Chondrocyte (in vitro differentiated cells): Measurements from ENCODE around the gene NUTM2E. TPM values are rescaled to one million over a fixed set of nuclear protein-coding genes. Genes with fewer than 3 reads are reported as not detected.
"Not testable (repeated sequence)": the region's sequence is repeated elsewhere in the genome, so short reads cannot be mapped to it uniquely, and the experiment has no call there.

ENCODE experiments used
- DNase-seq: peaks from one replicate; pipeline ENCODE4 v3.0.0; 2021; ENCODE audit warnings: mixed read lengths, low spot score
- H3K27ac Mint-ChIP-seq: one replicate; pipeline ENCODE4 v1.8.0; 2021; ENCODE audit warnings: mild to moderate bottlenecking, moderate library complexity, mixed read lengths; ENCODE audit not compliant: unreplicated experiment
- H3K27me3 Mint-ChIP-seq: 2 replicates; pipeline ENCODE4 v1.8.0; 2021; ENCODE audit warnings: low read depth, mixed read lengths
- H3K36me3 Mint-ChIP-seq: 2 replicates; pipeline ENCODE4 v1.8.0; 2021; ENCODE audit warnings: low read depth, mixed read lengths
- H3K4me1 Mint-ChIP-seq: 2 replicates; pipeline ENCODE4 v1.8.0; 2021; ENCODE audit warnings: low read depth, mild to moderate bottlenecking, mixed read lengths
- H3K4me3 Mint-ChIP-seq: one replicate; pipeline ENCODE4 v1.8.0; 2021; ENCODE audit warnings: mild to moderate bottlenecking, moderate library complexity, mixed read lengths; ENCODE audit not compliant: unreplicated experiment
- H3K9me3 Mint-ChIP-seq: 2 replicates; pipeline ENCODE4 v1.8.0; 2021; ENCODE audit warnings: low read depth, mixed read lengths
- total RNA-seq: library from RNA; stranded (reverse); gene quantifications from 3 replicates; pipeline ENCODE4 v1.2.1, GENCODE V29; 2021
- TF ChIP-seq, protein P1 (sequence below): fragments of 200-600 bp; sonication (generic); IDR thresholded peaks from 2 replicates; pipeline ENCODE4 v1.5.0; 2021; ENCODE audit warnings: antibody characterized with exemption, mild to moderate bottlenecking, moderate library complexity

The NUTM2E gene
- total RNA-seq, 1 donor from 2014 or later = 0.52 TPM

DNA sequence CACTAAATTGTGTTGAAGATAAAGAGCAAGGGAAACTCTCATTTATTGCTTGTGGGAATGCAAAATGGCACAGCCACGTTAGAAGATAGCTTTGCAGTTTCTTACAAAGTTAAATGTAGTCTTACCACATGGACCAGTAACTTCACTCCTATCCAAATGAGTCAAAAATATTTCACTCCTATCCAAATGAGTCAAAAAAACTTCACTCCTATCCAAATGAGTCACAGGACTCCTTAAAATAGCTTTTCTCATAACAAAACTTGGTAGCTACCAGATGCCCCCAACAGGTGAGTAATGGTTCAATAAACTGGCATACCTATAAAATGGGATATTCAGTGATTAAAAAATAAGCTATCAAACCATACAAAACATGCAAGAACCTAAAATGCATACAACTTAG lies 27.2 kb upstream of the NUTM2E start:
- not testable (repeated sequence) for DNase-seq, H3K4me3 Mint-ChIP-seq, H3K36me3 Mint-ChIP-seq, H3K9me3 Mint-ChIP-seq, H3K27me3 Mint-ChIP-seq, H3K4me1 Mint-ChIP-seq
- TF ChIP-seq, protein P1, sequence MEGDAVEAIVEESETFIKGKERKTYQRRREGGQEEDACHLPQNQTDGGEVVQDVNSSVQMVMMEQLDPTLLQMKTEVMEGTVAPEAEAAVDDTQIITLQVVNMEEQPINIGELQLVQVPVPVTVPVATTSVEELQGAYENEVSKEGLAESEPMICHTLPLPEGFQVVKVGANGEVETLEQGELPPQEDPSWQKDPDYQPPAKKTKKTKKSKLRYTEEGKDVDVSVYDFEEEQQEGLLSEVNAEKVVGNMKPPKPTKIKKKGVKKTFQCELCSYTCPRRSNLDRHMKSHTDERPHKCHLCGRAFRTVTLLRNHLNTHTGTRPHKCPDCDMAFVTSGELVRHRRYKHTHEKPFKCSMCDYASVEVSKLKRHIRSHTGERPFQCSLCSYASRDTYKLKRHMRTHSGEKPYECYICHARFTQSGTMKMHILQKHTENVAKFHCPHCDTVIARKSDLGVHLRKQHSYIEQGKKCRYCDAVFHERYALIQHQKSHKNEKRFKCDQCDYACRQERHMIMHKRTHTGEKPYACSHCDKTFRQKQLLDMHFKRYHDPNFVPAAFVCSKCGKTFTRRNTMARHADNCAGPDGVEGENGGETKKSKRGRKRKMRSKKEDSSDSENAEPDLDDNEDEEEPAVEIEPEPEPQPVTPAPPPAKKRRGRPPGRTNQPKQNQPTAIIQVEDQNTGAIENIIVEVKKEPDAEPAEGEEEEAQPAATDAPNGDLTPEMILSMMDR = peak; percentile 40
- H3K27ac Mint-ChIP-seq = peak overlapping the region; percentile 12

DNA sequence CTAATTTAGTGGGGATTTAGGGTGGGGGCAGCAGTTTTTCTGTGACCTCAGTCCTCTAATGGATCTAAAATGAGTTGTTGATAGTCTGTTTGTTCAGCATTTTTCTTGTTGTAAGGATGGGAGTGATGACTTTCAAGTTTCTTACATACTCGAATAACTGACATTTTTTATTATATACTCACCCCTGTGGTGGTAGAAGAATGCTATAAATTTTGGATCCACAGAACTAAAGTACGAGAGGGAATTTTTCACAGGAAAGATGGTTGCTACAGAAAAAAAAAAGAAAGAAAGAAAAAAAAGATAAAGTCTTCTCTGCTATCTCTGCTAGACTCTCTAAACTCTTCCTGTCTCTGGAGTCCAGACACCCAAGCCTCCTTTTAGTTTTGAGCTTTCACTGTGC lies 20.7 kb upstream of the NUTM2E start:
- H3K27ac Mint-ChIP-seq = peak overlapping the region; percentile 57
- H3K4me1 Mint-ChIP-seq, H3K4me3 Mint-ChIP-seq, DNase-seq, H3K36me3 Mint-ChIP-seq, H3K27me3 Mint-ChIP-seq, H3K9me3 Mint-ChIP-seq: not testable (repeated sequence)

DNA sequence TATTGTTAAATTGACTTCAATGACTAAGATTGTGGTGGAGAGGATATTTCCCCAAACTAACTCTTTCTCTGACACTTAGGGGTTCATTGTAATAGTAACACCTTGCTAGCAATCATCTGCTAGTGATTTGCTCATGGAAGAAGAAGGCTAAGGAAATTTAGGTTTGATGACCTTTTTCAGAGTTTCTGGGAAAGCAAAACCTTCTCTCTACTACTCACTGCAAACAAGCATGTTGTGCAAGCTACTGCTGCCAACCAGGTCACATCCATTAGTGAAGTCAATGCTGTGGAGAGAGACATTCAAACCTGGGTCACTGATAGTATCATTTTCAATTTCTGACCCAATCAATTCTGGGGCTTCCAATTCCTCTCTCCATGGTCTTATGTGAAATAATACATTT lies 14.6 kb upstream of the NUTM2E start:
- not testable (repeated sequence) for H3K27ac Mint-ChIP-seq, H3K27me3 Mint-ChIP-seq, H3K4me1 Mint-ChIP-seq, H3K36me3 Mint-ChIP-seq, H3K9me3 Mint-ChIP-seq, H3K4me3 Mint-ChIP-seq, DNase-seq

DNA sequence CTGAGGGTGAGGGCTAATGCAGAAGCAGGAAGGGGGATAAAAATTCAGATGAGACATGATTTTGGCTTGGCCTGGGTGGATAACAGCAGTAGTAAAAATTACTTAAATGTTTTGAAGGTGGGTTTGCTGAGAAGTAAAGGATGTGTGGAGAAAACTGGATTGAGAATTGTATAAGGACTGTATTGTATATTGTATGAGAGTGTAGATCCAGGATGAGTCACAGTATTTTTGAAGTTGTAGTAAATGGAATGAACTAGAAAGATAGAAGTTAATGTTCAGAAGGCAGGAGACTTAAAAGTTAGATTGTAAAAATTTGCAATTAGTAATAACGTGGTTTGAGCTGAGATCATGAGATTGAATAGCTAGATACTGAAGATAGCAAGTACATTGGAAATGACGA lies 10.2 kb upstream of the NUTM2E start:
- DNase-seq, H3K36me3 Mint-ChIP-seq, H3K27me3 Mint-ChIP-seq, H3K4me3 Mint-ChIP-seq, H3K4me1 Mint-ChIP-seq, H3K9me3 Mint-ChIP-seq: not testable (repeated sequence)
- H3K27ac Mint-ChIP-seq = peak overlapping the region; percentile 1

DNA sequence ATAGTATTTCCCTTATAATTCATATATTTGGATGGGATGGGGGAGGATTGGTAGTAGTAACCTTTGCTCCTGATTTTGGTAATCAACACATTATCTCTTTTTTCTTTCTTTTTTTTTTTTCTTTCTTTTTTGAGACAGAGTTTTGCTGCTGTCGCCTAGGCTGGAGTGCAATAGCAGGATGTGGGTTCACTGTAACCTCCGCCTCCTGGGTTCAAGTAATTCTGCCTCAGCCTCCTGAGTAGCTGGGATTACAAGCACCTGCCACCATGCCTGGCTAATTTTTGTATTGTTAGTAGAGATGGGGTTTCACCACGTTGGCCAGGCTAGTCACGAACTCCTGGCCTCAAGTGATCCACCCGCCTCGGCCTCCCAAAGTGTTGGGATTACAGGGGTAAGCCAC lies 3.2 kb upstream of the NUTM2E start:
- not testable (repeated sequence) for H3K27ac Mint-ChIP-seq, H3K27me3 Mint-ChIP-seq, H3K9me3 Mint-ChIP-seq, H3K4me3 Mint-ChIP-seq, H3K36me3 Mint-ChIP-seq, DNase-seq
- peaks cover 15% of the 10 kb centered on the region for H3K4me1 Mint-ChIP-seq

DNA sequence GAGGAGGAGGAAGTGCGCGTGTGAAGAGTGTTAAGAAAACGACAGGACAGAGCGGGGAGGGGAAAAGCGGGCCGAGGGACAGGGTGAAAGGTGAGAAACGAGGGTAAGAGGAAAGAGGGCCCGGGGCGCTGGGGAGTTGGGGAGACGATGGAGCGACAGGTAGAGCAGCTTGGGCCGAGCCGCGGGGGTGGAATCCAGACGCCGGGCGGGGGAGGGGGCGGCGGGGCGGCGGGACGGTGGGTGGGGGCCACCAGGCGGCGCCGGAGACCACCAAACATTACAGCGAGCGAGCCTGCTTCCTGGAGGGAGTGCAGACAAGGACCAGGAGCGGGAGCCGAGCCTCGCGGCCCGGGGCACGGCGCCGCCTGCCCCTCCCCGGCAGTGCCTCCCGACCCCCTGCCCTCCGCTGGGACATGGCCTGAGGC lies 940 bp upstream of the NUTM2E start:
- TF ChIP-seq, protein P1 = peak; percentile 64
- H3K27me3 Mint-ChIP-seq, H3K9me3 Mint-ChIP-seq, DNase-seq, H3K36me3 Mint-ChIP-seq: not testable (repeated sequence)
- H3K27ac Mint-ChIP-seq = peak overlapping the region; percentile 82
- H3K4me3 Mint-ChIP-seq = peak overlapping the region; percentile 89
- H3K4me1 Mint-ChIP-seq = peaks cover 23% of the 10 kb centered on the region

DNA sequence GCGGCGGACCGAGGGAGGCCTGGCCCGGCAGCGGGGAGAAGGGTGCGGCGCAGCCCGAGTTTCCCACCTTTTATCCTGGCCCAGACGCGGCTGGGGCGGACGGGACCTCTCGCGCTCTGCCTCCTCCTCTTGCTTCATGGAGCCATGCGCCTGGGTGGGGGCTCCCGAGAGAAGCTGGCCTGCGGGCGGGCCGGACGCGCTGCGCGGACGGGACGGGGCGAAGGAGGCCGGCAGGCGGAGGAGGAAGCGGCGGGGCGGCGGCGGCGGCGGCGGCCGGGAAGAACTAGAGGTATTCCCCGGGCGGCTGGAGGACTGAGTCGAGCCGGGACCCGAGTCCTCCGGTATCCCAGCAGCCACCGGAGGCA lies 426 bp upstream of the NUTM2E start:
- Mint-ChIP-seq H3K4me3 (peak overlapping the region; percentile 75), H3K27ac (peak overlapping the region; percentile 86), H3K4me1 (peaks cover 23% of the 10 kb centered on the region)
- H3K36me3 Mint-ChIP-seq, DNase-seq, H3K9me3 Mint-ChIP-seq, H3K27me3 Mint-ChIP-seq: not testable (repeated sequence)

DNA sequence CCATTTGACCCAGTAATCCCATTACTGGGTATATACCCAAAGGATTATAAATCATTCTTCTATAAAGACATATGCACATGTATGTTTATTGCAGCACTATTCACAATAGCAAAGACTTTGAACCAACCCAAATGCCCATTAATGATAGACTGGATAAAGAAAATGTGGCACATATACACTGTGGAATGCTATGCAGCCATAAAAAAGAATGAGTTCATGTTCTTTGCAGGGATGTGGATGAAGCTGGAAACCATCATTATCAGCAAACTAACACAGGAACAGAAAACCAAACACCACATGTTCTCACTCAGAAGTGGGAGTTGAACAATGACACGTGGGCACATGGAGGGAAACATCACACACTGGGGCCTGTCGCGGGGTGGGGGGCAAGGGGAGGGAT lies 7.3 kb downstream of the NUTM2E start:
- not testable (repeated sequence) for H3K4me1 Mint-ChIP-seq, H3K4me3 Mint-ChIP-seq, H3K9me3 Mint-ChIP-seq, H3K36me3 Mint-ChIP-seq, H3K27ac Mint-ChIP-seq, DNase-seq, H3K27me3 Mint-ChIP-seq

DNA sequence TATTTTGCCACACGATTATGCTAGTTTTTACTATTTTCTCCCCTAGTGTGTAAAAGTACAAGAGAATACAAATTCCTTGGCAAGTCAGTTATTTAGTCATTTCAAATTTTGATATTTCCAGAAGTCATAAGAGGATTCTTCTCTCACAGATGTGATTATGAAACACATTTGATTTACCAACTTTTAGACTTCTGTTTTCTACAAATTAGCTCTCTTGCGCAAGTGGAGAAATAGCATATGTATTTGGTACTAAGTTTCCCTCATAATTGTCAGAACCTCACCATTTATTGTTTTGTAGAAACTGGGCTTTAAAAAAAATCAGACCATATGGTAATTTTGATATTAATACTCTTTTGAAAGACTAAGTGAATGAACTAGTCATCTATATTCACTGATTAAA lies 9.4 kb downstream of the NUTM2E start:
- not testable (repeated sequence) for H3K27ac Mint-ChIP-seq, H3K9me3 Mint-ChIP-seq, DNase-seq, H3K4me3 Mint-ChIP-seq, H3K36me3 Mint-ChIP-seq, H3K27me3 Mint-ChIP-seq, H3K4me1 Mint-ChIP-seq

DNA sequence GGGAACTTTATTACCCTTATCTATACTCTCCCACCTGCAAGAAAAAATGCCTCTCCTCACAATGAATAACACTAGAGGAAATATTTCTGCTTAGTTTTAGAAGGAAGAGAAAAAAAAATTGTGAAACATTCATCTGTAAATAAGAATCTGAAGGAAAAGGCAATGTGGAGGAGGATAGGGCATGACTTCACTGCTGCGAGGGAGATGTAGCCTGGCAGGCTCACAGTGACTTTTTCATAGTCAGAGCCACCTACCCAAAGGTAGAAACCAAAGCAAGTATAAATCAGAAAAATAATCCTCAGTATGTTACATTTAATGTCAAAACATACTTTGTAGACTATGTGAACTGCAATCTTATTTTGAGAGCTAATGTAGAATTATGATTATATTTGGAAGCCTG lies 10.4 kb downstream of the NUTM2E start:
- H3K4me3 Mint-ChIP-seq, H3K36me3 Mint-ChIP-seq, H3K27ac Mint-ChIP-seq, H3K27me3 Mint-ChIP-seq, H3K9me3 Mint-ChIP-seq, DNase-seq, H3K4me1 Mint-ChIP-seq: not testable (repeated sequence)

DNA sequence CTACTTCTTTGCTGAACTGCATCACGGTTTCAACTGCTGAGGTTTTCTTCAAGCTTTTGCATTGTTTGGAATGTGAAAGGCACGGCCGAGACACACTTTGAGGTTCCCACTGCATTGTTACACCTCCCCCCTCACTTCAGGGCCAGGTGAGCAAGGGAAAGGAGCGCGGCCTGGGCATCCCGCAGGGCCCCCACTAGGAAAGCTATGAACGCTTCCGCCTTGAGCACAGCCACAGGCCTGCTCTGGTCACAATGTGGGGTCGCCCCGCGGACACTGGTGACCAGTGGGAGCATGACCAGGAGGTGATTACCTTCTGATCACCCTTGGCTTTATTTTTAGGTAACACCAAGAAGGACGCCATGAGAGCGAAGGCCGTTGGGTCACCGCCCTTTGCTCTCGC lies 11.9 kb downstream of the NUTM2E start:
- not testable (repeated sequence) for H3K4me3 Mint-ChIP-seq, H3K27me3 Mint-ChIP-seq, DNase-seq, H3K36me3 Mint-ChIP-seq, H3K27ac Mint-ChIP-seq, H3K4me1 Mint-ChIP-seq, H3K9me3 Mint-ChIP-seq
